Sigmoid colon (tissue), 7 donors: ENCODE measurements around the gene TUBB6. TPM values are rescaled to one million over a fixed set of nuclear protein-coding genes. Genes with fewer than 3 reads are reported as not detected.

Source experiments
- DNase-seq: peaks from one replicate; pipeline ENCODE4 v3.0.0-alpha.2; 2019
- H3K27ac ChIP-seq, 4 donors: fragments of 200-600 bp; sonication (generic); one replicate each; pipeline ENCODE4 v1.5.1; 2016 to 2019; ENCODE audit warnings: mild to moderate bottlenecking in 1 of 4
- H3K27me3 ChIP-seq, 3 donors: fragments of 200-600 bp; sonication (generic); one replicate each; pipeline ENCODE4 v1.5.1; 2019; ENCODE audit warnings: mild to moderate bottlenecking in 1 of 3
- H3K36me3 ChIP-seq, 4 donors: fragments of 200-600 bp; sonication (generic); one replicate each; pipeline ENCODE4 v1.5.1; 2016 to 2019
- H3K4me1 ChIP-seq, 4 donors: fragments of 200-600 bp; sonication (generic); one replicate each; pipeline ENCODE4 v1.5.1; 2017 to 2019
- H3K4me3 ChIP-seq, 4 donors: fragments of 200-600 bp; sonication (generic); one replicate each; pipeline ENCODE4 v1.5.1; 2017 to 2019; ENCODE audit warnings: mild to moderate bottlenecking in 2 of 4, moderate library complexity in 1 of 4
- H3K9me3 ChIP-seq, 4 donors: fragments of 200-600 bp in 3 of 4; sonication (generic) in 3 of 4; one replicate each; pipeline versions ENCODE4 v1.5.1 to v1.6.1; 2013 to 2019
- CTCF ChIP-seq, 4 experiments: fragments of 450-650 bp in 3 of 4; fragments of 200-600 bp in 1 of 4; IDR thresholded peaks; one replicate each; pipeline ENCODE4 v1.5.1; 2016 to 2019; ENCODE audit warnings: antibody characterized with exemption in 4 of 4, mild to moderate bottlenecking in 3 of 4, moderate library complexity in 2 of 4
- EP300 ChIP-seq, 4 donors: sonication (generic); formaldehyde crosslinking; IDR thresholded peaks; one replicate each; pipeline ENCODE4 v1.6.1; 2017; ENCODE audit warnings: antibody characterized with exemption in 4 of 4
- POLR2A ChIP-seq, 2 donors: fragments of 450-650 bp; IDR thresholded peaks; one replicate each; pipeline ENCODE4 v1.6.1; 2016; ENCODE audit warnings: antibody characterized with exemption in 2 of 2, mild to moderate bottlenecking in 2 of 2, moderate library complexity in 2 of 2
- POLR2AphosphoS5 ChIP-seq, 4 donors: sonication (generic); formaldehyde crosslinking; IDR thresholded peaks; one replicate each; pipeline ENCODE4 v1.6.1; 2017; ENCODE audit warnings: antibody characterized with exemption in 4 of 4
- WGBS, 2 donors: extraction: QIAGEN DNeasy Blood & Tissue Kit; methylation state at CpG; one replicate each; pipeline ENCODE4 v1.1.7; 2013; 5-methylcytosine and 5-hydroxymethylcytosine counted together
- intact Hi-C: fragments of 100-400 bp; cut with DNase I; formaldehyde crosslinking; loops from one replicate; pipeline ENCODE4 v1.15.1; 2023
- polyA plus RNA-seq, 3 donors: library from polyadenylated mRNA; stranded (reverse); fragments of 200-250 nt; gene quantifications; one replicate each; pipeline ENCODE4 v1.2.3, GENCODE V29; 2013
- total RNA-seq, 4 donors: library from RNA; depleted of rRNA; stranded (reverse); fragments of >200 nt; gene quantifications; one replicate each; pipeline ENCODE4 v1.1.0, GENCODE V29; 2016
- donor health status: healthy with polysubstance abuse.
- donor health status: Bipolar disorder and iron deficiency.
- donor health status: healthy.

Gene TUBB6
- total and polyA plus RNA-seq, 7 donors = 19.2 to 445 (median 298) TPM

GRCh38 chr18:12324991-12325725 is 17.1 kb downstream of the TUBB6 start:
- WGBS, 2 donors = 98% methylated on average over 58 of the region's 58 CpGs
- no peaks in the 10 kb centered on the region for H3K9me3 ChIP-seq
- H3K4me3 ChIP-seq = no peak overlapping the region
- intact Hi-C loops = no loop called here
- TF ChIP-seq EP300 (IDR thresholded peaks at IDR 0.05) = no peak
- TF ChIP-seq POLR2AphosphoS5 (IDR thresholded peaks at IDR 0.05) = no peak
- TF ChIP-seq CTCF (IDR thresholded peaks at IDR 0.05) = no peak
- no peak for TF ChIP-seq POLR2A (IDR thresholded peaks at IDR 0.05)
- H3K36me3 ChIP-seq = peaks cover 29 to 88% (median 42%) of the 10 kb centered on the region in 4 donors
- H3K27ac ChIP-seq = no peak overlapping the region
- H3K27me3 ChIP-seq = no peaks in the 10 kb centered on the region
- H3K4me1 ChIP-seq = peaks cover 0 to 31% (median 21%) of the 10 kb centered on the region in 4 donors
- DNase-seq = peak; percentile 63

- no peak for TF ChIP-seq POLR2AphosphoS5 (IDR thresholded peaks at IDR 0.05)
- WGBS, 2 donors = 98% methylated on average over 29 of the region's 29 CpGs
- peaks cover 0 to 26% (median 18%) of the 10 kb centered on the region in 4 donors for H3K4me1 ChIP-seq
Measured at GRCh38 chr18:12325726-12326245, 17.7 kb downstream of the TUBB6 start.

GRCh38 chr18:12326711-12327460 is 18.8 kb downstream of the TUBB6 start:
- intact Hi-C loops = no loop called here
- Histone ChIP-seq H3K4me3 (no peak overlapping the region), H3K4me1 (peaks cover 0 to 18% (median 14%) of the 10 kb centered on the region in 4 donors), H3K36me3 (peaks cover 29 to 81% (median 42%) of the 10 kb centered on the region in 4 donors), H3K27ac (peak overlapping the region; percentile 18 to 71 (median 60)), H3K27me3 (no peaks in the 10 kb centered on the region), H3K9me3 (no peaks in the 10 kb centered on the region)
- 91 to 95% methylated on average over 12 of the region's 12 CpGs for WGBS, 2 donors
- DNase-seq = peak; percentile 60
- TF ChIP-seq POLR2A (IDR thresholded peaks at IDR 0.05) (no peak), POLR2AphosphoS5 (IDR thresholded peaks at IDR 0.05) (no peak), EP300 (IDR thresholded peaks at IDR 0.05) (no peak), CTCF (IDR thresholded peaks at IDR 0.05) (no peak)

More at GRCh38 chr18:12325726-12326245, 17.7 kb downstream of the TUBB6 start:
- Histone ChIP-seq H3K4me3 (no peak overlapping the region), H3K9me3 (no peaks in the 10 kb centered on the region), H3K36me3 (peaks cover 29 to 87% (median 42%) of the 10 kb centered on the region in 4 donors), H3K27ac (peak overlapping the region in 3 of 4 donors; percentile 55 to 71 (median 64)), H3K27me3 (no peaks in the 10 kb centered on the region)
- intact Hi-C loops = no loop called here
- DNase-seq = peak; percentile 62

GRCh38 chr18:12327510-12328178 is 19.6 kb downstream of the TUBB6 start:
- H3K27ac ChIP-seq = peak overlapping the region; percentile 18 to 71 (median 60)
- WGBS, 2 donors = 65 to 68% methylated on average over 11 of the region's 11 CpGs
- peak in 2 of 4 donors; percentile 27 to 29 for TF ChIP-seq POLR2AphosphoS5 (IDR thresholded peaks at IDR 0.05)
- TF ChIP-seq POLR2A (IDR thresholded peaks at IDR 0.05) = no peak
- no peak for TF ChIP-seq EP300 (IDR thresholded peaks at IDR 0.05)
- peak in 3 of 4 experiments; percentile 42 to 63 (median 52) for TF ChIP-seq CTCF (IDR thresholded peaks at IDR 0.05)
- H3K4me3 ChIP-seq = no peak overlapping the region
- peaks cover 0 to 18% (median 14%) of the 10 kb centered on the region in 4 donors for H3K4me1 ChIP-seq
- intact Hi-C loops = no loop called here
- no peaks in the 10 kb centered on the region for H3K27me3 ChIP-seq
- H3K9me3 ChIP-seq = no peaks in the 10 kb centered on the region
- H3K36me3 ChIP-seq = peaks cover 29 to 74% (median 42%) of the 10 kb centered on the region in 4 donors
- peak; percentile 84 for DNase-seq
